Middle frontal gyrus (tissue), 1 donor: ENCODE results near the gene DTX1.
A peak's percentile ranks its signal among the peaks of the same experiment; 100 is the strongest.

Experiments used
- DNase-seq: peaks from one replicate; pipeline ENCODE4 v3.0.0-alpha.2; 2015; ENCODE audit warnings: low spot score; ENCODE audit errors: extremely low spot score

DTX1 gene

DNA sequence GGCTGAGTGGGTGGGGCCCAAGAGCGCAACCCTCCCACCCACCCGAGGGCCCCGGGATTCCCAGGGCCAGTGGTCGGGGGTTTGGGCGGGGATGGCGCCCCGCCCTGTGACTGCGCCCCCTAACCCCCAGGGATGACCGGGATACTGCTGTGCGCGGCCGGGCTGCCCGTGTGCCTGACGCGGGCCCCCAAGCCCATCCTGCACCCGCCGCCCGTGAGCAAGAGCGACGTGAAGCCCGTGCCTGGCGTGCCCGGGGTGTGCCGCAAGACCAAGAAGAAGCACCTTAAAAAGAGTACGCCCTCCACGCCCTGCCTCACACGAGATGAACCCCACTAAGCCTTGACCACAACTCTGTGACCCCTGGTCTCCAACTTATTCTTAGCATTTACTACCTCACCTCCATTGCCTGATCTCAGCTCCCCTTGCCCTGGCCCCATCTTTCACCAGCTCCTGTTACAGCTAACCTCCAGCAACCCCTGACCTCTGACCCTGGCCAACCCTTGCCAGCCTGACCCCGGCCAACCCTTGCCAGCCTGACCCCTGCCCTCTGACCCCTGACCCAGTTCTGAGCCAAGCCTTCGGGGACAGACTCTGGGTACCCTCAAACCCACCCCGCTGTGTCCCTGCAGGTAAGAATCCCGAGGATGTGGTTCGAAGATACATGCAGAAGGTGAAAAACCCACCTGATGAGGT is 37.0 kb downstream of the DTX1 start:
- DNase-seq, result no peak

DNA sequence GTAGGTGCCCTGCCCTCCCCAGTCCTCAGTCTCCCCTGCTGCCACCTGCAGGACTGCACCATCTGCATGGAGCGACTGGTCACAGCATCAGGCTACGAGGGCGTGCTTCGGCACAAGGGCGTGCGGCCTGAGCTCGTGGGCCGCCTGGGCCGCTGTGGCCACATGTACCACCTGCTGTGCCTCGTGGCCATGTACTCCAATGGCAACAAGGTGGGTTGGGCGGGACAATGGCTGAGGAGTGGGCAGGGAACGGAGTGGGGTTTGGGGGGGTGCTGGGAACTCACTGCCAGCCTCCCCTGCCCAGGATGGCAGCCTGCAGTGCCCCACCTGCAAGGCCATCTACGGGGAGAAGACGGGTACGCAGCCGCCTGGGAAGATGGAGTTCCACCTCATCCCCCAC is 38.2 kb downstream of the DTX1 start:
- no peak for DNase-seq

DNA sequence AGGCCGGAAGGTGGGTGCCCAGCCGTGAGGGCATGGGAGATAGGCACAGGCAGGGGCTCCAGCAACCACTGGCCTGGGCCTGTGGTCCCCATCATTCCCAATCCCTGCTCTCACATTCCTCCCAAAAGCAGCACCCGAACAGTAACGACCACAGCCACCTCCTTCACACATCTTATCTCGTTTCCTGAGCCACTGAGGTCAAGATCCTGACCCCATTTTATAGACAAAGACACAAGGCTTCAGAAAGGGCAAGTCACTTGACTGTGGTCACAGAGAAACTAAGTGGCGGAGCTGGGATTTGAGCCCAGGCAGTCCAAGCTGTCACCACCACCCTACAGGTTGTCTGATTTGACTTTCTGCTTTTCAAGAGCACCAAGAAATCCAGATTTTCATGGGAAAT is 38.9 kb downstream of the DTX1 start:
- DNase-seq, result no peak

DNA sequence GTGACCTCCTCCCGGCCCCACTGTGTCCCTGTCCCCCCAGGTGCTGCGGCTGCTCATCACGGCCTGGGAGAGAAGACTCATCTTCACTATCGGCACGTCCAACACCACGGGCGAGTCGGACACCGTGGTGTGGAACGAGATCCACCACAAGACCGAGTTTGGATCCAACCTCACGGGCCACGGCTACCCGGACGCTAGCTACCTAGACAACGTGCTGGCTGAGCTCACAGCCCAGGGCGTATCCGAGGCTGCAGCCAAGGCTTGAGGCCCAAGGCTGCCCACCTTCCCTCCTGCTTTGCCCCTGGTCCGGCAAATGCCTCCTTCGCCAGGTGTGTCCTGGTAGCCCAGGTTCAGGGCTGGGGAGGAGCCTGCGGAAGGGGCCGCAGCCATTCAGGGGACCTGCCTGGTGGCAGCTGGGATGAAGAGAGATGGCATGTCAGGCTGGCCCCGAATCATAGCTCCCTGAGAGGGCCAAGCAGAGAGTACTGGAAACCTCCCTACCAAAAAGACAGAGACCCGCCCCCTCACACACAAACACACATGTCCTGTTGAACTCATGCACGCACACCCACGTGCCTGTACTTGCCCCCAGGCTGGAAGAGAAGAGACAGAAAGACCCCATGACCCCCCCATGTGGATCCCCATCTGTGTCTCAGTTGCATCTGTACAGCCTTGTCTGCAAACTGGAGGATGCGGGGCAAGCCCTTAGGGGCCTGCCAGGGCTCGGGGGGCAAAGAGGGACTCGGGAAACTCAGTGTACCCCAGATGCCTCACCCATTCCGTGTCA is 40.3 kb downstream of the DTX1 start:
- DNase-seq, result no peak

DNA sequence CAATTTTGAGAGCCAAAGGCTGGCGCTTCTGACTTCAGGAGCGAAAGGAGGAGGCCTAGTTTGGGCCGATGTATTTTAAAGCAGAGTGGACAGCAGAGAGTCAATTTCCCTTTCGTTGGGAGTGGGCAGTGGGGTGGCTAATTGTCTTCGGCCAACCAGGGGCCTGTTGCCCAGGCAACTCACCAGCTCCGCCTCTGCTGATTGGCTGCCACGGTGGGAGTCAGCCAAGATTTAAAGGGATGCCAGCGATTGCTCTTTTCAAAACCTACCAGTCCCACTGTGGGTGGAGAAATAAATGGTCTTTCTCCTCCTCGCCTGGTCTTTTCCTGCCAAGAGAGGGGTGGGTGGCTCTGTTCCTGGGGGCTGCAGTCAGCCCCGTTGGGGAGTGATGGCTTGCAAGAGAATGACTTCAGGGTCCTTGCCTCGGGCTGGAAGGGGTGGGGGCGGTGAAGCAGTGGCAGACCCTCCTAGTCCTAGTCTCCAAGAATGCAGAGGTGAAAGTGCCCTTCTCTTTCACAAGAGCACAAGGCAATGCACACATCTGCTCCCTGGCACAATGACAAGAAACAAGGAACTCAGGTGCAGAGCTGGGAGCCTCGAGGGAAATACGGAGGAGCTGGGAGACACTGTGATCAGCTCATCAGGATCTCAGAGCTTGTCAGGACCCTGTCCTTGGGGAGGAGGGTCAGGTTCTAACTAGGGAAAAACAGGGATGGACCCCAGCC is 41.3 kb downstream of the DTX1 start:
- DNase-seq, result peak; percentile 84

DNA sequence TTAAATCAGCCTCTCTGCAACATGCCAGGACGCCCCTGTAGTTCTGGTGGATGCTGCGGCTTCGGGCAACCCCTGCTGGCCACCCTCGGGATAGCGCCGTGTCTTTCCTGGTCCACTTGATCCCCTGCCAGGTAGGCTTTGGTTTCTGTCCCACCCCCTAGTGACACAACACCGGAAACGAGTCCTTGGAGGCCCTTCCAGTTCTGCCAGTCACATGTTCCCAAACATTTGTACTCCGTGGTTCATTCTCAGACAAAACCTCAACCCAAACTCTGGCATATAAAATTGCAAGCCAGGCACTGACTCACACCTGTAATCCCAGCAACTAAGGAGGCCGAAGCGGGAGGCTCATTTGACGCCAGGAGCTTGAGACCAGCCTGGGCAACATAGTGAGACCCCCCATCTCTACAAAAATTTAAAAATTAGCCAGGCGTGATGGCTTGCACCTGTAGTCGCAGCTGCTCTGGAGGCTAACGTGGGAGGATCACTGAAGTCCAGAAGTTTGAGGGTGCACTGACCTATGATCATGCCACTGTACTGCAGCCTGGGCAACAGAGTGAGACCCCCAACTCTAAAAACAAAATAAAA is 42.0 kb downstream of the DTX1 start:
- peak; percentile 78 for DNase-seq

DNA sequence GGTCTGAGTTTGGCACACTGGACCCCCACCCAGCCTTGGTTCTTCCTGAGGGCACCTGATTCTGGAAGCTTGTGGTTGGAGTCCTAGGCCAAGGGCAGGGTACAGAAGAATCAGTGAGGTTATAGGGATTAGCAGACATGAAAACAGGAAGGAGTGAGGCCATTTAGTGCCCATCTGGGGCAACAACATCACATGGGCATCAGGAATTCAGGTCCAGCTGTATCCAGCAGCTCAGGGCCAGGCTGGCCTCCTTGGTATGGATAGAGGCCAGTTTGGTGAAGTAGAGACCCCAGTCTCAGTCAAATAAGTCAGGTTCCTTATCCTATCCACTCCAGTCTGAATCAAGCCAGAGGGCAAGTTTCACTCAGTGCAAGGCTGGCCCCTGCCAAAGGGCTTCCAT is 42.8 kb downstream of the DTX1 start:
- no peak for DNase-seq

DNA sequence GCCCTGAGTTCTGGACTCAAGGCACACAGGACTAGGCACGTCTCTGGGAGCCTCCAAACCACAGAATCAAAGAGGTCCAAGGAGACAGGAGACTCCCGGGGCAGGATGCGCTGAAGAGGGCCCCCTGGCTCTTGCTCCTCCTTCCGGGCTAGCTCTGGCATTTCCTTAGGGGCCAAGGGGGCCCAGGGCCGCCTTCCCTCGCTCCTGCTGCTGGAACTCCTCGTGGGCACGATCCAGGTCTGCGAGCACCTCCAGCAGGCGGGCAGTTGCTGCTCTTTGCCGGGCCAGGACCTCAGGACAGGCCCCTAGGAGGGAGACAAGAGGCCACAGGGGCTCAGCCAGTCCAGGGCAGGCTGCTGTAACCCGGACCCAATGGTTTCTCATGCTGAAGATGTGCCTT is 43.2 kb downstream of the DTX1 start:
- DNase-seq, result no peak

DNA sequence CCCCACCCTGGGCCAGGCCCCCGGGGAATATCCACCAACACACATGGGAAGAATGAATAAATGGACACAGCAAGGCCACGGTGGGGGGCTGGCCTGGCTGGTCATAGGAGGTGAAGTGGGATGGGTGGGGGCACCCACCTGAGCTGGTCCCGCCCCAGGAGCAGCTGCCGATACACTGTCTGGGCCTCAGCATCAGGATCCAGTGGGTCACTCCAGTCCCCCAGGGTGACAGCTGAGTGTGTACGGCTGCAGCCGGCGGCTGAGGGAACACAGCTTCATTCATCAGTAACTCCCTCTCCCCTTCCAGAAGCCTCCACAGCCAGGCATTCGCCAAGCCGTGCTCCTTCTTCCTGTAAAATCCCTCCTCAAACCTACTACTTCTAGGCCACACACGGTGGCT is 45.2 kb downstream of the DTX1 start:
- DNase-seq, result no peak

DNA sequence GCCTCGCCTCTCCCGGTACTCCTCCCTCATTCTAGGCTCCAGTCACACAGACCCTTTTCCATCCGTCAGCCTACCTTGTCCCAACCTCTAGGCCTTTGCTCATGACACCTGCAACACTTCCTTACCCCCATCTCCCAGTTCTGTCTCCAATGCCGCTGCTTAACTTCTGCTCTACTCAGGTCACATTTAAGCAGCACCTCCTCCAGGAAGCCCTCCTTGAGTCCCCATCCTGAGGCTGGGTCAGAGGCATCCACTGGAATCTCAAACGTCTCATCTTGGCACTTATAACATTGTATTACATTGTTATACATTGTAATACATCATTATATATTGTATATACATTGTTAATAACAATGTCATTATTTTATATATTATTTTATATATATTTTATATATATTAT is 46.3 kb downstream of the DTX1 start:
- DNase-seq, result no peak

DNA sequence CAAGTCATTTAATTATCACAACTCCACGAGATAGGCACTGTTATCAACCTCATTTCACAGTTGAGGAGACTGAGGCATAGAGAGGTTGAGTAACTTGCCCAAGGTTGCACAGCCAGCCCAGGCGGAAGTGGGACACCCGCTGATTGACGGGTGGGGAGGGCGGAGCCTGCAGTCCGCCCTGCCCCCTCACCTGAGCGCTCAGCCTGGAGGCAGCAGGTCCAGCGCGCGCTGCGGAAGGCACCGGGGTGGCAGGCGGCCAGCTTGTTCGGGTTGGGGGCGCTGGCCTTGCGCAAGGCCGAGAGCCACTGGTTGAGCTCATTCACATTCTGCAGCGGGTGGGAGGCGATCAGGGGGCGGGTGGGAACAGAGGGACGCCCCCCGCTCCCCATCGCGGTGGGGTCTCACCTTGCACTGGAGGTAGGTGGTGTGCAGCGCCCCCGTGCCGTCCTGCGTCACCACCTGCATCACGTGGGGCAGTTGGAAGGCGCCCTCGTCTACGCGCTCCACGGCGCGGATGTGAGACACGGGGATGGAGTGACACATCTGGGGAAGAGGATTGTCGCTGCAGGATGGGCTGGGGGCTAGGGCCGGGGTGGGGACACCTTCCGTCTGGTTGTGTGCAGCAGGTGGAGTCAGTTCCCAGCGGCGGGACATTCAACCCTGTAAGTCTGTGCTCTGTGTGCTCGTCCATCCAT is 47.4 kb downstream of the DTX1 start:
- DNase-seq, result no peak

DNA sequence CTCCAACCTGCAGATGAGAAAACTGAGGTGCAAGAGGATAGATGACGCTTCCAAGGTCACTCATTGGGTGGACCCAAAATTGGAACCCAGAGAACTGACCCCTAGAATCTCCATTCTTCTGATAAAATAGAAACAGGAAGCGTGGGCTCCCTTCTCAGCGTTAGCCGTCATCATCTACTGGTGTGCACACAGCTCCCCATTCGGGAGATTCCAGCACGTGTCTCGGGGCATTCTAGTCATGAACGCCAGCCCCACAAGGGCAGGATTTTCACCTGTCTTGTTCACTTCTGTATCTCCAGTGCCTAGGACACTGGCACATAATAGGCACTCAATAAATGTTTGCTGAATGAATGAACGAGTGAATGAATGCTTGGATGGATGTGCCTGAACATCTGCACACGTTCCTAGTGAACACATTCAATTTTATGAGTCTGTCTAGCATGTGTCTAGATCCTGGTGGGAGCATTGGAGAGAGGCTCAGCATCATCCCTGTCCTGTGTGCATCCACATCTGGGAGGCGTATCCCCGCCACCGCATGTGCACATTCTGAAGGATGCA is 48.5 kb downstream of the DTX1 start:
- no peak for DNase-seq

DNA sequence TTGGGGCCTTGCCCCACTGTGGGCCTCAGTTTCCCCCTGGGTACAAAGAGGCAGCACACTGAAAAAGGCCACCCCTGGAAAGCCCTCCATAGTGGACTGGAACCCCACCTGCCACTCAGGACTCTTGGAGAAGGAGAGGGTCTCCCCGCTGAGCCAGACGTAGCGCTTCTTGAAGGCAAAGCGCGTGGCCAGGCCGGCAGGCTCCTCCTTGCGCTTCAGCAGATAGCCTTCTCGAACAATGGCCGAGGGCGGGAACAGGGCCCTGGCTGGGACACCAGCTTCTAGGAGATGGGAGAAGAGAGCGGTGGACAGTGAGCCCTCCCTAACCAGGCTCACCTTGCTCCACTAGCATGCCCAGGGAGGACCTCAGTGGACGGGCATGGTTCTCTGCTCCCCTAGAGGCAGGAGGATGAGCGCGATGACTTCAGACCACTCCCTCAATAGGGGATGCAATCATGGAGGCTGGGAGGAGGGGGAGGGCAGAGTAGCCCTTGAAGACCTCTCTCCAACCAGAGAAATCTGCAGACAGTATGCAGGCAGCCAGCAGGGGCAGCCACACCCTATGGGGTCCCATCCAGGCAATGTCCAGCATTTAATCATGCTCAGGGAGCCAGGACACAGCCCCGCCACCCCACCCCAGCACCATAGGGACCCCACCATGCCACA is 49.2 kb downstream of the DTX1 start:
- no peak for DNase-seq

DNA sequence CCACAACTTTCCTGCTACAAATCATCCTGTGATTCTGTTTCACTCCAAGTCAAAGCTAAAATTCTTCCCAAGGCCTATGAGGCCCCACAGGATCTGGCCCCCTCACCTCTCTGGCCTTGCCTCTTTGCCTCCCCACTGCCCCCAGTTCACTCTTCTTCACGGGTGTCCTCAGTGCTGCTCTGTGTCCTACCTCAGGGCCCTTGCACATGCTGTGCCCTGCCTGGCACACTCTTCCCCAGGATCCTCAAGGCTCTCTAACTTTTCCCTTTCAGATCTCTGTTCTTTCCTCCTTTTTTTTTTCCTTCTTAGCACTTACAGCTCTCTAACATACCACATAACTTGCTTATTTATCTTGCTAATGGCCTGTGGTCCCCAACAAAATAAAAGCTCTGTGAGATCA is 49.8 kb downstream of the DTX1 start:
- DNase-seq, result no peak

DNA sequence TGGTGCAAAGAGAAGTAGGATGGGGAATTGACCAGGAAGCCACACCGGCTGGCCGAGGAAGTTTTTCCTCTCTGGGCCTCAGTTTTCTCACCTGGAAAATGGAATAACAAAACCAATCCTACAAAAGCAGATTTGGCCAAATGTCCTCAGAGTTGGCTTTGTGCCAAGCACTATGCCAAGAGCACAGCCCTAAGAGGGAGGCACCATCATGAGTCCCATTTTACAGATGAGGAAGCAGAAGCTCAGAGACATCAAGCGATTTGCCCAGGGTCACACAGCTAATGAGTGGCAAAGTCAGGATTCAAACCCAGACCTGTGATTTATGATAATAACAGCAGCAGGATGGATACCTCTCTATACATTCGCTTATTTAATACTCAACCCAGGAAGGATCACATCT is 51.8 kb downstream of the DTX1 start:
- DNase-seq, result no peak

DNA sequence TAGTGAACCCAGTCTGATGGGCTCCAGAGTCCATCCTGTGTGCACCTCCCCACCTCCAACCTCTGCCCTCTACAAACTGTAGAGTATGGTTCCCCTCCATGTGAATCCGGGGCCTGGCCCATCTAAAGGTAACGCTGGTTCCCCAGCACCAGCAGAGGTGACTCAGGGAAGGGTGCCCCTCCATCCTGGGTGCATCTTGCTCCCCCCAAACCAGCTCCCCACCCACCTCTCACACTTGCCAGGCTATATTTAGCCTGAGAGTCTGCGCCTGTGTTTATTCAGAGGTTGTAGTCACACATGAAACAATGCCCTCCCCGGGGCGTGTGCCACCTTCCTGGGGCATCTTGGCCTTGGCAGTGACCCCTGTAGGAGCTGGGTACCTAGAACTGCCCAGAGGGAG is 52.8 kb downstream of the DTX1 start:
- DNase-seq, result no peak

DNA sequence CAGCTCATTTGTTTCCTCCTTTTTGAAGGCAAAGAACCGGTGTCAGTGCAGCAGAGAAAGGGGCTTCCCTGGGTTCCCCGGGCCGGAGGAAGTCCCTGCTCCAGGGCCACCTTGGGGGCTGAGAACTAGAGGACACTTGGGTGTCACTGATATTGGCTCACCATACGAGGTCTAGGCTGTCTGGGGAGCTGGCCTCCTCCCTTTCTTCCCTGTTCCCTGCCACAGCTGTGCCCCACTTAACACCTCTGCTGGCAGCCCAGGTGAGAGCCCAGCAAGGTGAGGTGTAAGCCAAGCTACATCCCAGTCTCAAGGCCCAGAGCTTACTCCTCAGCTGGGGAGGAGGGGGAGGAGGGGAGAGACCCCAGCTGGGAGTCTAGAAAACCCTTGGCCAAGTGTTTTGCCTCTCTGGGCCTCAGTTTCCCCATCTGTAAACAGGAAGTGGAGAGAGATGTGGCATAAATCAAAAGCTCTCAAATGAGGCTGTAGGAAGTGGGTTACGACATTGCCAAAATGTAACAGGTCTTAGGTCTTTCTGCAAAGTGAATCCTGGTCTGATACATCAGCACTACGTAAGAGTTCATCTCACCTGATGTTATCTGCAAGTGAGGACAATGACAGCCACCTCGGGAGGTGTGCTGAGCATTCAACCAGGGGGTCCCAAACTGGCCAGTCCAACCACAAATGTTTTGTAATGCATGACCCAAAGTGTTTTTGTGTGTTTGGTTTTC is 53.5 kb downstream of the DTX1 start:
- DNase-seq, result no peak

DNA sequence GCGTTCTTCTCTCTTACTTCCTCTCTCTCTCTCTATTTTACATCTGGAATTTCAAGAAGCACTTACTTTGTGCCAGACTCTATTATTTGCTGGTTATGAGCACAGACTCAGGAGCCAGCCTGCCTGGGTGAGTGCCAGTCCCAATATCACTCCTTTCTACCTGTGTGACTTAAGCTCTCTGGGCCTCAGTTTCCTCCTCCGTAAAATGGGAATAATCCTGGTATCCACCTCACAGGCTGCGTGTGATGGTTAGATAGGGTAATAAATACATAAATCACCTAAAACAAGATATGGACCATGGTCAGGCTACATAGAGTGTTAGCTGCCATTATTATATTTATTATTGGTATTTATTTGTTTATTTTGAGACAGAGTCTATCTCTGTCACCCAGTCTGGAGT is 54.7 kb downstream of the DTX1 start:
- DNase-seq, result no peak

DNA sequence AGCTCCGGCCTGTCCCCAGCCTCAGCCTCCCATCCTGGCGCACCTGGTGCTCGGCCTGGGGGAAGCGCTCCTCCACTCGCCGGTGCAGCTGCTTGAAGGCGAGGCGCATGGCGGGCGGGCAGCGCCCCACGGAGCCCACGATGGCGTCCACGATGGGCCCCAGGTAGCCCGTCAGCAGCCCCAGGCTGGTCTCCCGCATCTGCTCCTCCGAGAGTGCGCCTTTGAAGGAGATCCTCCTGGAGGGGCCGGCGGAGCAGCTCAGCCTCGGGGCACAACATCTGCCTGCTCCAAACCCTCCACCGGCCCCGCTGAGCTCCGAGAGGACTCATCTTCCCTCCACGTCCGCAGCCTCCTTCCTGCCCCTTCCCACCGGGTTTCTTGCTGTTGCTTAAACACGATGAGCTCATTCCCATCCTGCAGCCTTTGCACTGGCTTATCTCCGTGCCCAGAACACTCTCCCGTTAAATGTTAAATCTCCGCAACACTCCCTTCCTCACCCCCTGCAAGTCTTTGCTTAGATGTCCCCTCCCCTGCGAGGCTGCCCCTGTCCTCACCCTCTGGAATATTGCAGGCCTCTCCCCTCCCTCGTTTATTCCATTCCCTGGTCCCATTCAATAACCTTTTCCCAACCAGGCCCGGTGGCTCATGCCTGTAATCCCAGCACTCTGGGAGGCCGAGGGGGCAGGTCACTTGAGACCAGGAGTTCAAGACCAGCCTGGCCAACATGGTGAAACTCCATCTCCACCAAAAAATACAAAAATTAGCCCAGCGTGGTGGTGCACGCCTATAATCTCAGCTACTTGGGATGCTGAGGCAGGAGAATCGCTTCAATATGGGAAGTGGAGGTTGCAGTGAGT is 55.7 kb downstream of the DTX1 start:
- no peak for DNase-seq
